ENCODE results near the gene HPCAL1.
"Not testable (repeated sequence)": the region's sequence is repeated elsewhere in the genome, so short reads cannot be mapped to it uniquely, and the experiment has no call there.

Gene HPCAL1

DNA sequence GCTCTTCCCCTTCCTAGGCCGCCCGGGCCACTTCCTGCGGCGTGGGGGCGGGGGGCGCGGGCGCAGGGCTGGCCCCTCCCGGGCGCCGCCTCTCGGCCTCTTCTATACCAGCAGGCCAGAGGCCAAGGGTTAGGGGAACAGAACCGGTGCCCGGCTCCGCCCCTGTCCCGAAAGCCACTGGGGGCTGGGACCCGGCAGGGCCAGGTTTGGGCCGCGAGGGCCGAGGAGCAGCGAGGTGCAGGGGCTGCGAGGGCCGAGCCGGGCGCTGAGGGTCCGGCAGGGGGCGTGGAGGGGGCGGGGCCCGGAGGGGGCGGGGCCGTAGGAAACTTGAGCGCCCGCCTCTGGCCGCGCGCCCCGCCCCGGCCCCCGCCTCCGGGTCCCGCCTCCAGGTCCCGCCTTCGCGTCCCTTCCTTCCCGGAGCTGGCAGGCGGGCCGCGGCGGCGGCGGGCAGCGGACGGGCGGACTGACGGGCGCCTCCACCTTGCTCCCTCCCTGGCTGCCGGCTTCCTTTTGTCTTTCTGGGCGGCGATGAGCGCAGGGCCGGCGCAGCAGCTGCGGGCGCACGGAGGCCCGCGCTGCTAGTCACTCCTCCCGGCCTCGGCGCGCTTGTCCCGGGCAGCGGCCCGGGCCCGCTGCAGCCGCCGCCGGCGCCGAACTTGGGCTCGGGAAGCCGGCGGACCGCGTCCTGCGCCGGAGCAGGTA is at the start of gene HPCAL1:
HPCAL1 (plus strand) TSS at position 426 of the 702 bp plus-strand sequence. CDS start 116,854 bp downstream, outside the sequence.
- DNase-seq (ENCODE audit: low spot score), result peak; percentile 93

DNA sequence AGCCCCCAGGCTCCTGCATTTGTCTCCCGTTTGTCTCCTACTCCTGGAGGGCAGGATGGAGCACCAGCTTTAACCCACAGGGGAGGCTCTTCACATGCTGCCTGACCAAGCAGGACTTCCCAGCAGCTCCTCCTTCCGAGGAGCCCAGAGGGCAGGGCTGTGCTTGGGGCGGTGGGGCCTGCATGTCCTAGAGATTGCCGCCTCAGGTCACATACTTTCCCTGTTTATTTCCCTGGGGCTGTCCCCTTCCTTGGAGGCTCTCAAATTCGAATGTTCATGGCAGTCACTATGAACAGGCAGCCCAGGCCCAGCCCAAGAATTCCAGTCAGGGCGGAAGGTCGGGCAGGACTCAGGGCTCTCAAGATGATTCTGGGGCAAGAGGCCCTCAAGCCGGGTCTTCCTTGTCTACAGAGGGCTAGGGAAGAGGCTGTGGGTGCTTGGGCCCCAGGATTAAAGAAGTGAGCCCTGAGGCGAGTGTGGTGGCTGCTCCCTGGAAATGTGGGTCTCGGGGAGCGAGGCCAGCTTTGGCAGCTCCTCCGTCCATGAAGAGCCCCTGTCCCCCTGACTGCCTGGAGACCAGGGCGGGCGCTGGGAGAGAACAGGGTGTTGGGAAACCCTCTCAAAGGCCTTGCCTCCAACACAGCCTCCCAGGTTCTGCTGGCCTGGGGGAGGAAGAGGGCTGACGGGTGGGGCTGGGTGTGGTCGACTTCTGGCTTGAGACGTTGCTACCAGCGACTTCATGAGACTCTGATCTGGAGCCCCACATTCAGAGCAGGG is 48.9 kb upstream of the HPCAL1 start:
- DNase-seq (ENCODE audit: low spot score), result no peak

DNA sequence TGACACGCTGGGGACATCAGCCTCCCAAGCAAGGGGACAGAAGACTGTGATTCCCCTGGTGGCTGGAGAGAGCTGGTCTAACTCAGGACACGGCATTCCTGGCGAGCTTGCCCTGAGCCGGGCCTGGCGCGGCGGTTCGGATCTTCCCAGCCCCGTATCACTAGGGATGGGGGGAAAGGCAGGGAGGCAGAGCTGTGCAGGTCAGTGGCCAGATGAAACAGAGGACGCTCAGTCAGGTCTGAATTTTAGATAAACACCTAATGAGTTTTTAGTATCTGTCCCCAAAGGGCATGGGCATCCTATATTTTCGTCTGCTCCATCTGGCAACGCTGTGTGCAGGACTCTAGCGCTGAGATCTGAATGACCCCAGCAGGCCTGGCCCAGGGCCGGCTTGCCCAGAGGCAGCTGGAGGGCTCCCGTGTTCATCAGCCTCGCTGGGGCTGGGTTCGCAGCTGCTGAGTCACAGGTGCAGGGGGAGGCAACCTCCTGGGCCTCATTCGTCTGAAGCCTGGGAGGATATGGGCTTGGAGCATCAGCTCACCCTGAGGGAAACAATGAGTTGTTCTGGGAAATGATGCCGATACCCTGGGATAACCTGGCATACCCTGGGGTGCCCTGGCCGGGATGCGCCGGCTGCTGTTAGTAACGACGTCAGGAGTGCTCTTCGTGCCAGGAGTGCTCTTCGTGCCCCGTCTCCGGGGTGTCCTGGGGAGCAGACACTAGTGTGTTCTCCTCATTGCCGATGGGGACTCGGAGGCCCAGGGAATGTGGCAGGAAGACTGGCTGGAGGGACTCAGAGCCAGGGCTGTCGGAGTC is 48.1 kb upstream of the HPCAL1 start:
- DNase-seq (ENCODE audit: low spot score), result no peak

DNA sequence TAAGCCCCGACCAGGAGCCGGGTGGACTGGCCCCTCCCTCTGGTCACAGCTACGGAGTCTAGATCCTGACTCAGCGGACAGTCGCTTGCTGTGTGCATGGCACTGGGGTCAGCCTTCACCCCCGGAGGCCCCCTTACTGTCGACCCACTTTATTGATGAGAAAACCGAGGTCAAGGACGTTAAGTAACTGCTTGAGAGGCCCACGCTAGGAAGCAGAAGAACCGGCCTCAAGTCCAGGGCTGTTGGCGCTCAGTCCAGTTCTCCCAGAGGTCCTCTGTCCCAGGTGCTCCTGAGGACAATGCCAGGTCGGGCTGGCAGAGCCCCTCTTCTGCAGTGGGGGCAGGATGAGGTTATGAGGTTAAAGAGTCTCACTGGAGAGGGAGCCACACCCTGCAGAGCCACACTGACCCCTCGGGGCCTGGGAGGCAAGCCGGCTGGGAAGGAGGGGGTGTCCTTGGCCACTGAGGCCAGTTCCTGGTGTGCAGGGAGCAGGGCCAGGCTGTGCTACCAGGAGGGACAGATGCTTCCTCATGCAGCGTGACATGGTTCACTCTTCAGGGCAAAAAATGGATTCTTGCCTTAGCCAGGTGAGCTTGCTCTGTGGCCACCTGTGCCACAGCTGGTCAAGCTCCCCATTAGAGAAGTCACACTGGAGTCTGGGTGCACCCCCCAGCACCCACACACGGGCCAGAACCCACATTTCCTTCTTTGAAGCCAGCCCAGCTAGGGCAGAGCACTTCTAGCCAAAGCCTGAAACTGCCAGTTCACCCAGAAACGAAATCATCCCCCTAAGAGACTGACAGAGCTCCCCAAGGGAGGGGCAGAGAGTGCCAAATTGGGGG is 47.3 kb upstream of the HPCAL1 start:
- no peak for DNase-seq (ENCODE audit: low spot score)

DNA sequence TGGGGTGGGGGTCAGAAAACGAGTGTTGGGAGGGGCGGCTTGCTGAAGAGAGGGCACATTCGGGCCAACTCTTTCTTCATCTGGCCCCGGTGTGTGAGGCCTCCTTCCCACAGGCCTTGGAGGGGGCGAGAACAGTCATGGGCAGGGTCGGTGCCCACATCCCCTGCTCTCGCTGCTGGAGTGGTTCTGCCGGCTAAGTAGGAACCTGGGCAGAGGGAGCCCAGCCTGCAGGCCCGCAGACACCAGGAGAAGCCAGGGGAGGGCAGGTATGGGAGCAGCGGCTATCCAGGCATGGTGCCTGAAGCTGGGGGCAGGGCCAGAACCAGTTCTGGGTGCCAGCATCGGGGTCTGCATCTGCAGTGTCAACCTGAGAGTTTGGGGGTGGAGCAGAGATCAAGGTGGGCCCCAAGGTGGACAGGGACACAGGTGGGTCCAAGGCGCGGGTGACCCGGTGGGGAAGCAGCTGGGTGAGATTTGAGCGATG is 46.6 kb upstream of the HPCAL1 start:
- DNase-seq (ENCODE audit: low spot score), result no peak

DNA sequence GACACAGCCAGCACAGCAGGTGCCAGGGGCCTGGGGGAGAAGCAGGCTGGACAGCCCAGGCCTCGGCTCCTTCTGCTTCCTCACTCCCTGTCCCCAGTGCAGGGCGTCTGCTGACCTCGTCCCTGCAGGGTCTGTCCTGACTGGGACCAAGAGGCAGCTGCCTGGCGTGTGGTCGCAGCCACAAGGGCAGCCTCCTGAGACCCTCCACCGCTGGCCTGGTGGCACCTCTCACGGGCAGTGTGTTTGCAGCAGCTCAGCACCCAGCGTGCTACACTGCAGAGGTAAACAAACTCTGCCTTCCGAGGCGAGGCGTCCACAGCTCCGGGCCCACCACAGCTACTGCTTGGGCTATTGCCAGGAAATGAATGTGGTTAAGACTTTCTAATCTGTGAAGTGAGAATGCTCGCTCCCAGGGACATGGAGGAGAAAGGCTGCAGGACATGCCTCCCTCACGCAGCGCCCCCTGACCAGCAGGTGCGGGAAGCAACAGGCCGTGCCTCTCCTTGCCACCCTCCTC is 46.1 kb upstream of the HPCAL1 start:
- DNase-seq (ENCODE audit: low spot score), result no peak

DNA sequence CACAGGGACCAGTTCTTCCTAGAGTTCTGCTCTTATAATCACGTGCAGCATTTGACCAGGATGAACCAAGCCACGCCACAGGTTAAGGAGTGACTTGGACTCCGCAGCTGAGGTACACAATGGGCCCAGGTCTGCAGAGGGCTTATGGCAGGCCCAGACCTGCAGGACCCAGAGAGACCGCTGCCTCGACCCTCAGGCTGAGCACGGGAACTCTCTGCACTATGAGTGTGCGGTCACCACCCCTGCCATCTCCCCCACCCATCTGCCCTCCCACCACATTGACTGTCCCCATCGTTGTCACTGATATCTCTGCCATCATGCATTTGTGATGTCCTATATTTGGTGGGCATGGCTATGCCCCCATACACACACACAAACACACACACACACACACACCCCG is 45.7 kb upstream of the HPCAL1 start:
- DNase-seq (ENCODE audit: low spot score), result no peak

DNA sequence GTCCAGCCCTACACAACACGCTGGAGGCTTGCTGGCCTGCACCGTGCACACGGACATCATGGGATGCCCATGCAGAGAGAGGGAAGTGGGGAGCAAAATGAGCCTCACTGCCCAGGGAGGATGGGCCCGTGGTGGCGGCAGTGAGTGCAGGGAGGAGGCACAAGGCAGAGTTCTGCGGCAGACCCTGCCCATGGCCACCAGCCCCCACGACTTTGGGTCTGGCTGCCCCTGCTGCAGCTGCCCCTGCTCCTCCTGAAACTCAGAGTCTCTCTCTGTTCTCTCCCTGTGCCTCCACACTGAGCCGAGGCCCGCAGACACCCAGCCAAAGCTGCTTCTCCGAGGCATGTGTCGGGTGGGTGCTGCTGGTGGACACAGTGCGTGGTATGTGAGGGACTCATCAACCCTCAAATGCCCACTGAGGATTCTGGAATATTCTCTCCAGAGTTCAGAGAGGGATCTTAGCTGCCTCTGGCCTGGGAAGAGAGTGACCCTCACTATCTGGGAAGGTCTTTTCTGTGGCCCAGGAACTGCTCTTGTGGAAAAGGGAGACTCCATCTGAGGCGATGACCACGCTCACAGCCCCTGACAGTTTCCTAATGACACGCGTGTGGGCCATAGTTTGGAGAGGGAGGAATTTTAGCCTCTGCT is 45.1 kb upstream of the HPCAL1 start:
- DNase-seq (ENCODE audit: low spot score), result no peak

DNA sequence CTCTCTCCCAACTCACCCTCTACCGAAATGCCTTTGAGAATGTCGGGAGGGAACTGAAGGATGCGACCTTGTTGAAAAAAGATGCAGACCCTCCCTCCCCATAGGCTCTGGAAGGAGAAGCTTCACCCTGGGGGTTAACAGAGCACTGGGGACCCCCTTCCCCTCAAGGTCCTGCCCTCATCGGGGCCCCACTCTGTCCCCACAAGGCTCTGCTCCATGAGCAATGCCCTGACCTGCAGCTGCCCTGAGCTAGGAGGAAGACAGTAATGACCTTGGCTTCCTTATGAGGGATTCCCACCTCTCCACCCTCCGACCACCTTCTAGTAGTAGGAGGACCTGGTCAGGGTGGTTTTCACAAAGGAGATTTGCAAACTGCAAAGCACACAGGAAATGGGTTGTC is 44.4 kb upstream of the HPCAL1 start:
- no peak for DNase-seq (ENCODE audit: low spot score)

DNA sequence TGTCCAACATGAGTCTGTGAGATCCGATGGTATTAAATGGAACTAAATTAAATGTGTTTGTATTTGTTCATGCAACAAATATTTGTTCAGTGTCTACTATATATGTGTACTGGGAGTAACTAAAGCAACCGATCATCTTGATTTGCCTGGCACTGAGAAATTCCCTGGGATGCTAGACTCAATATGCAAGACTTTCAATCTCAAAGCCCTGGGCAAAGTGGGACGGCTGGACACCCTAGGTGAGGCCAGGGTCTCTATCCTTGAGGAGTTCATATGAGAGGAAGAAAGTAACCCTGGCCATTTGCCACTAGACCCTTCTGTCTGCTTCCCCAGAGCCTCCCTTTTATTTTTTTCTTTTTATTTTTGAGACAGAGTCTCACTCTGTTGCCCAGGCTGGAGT is 44.0 kb upstream of the HPCAL1 start:
- no peak for DNase-seq (ENCODE audit: low spot score)

DNA sequence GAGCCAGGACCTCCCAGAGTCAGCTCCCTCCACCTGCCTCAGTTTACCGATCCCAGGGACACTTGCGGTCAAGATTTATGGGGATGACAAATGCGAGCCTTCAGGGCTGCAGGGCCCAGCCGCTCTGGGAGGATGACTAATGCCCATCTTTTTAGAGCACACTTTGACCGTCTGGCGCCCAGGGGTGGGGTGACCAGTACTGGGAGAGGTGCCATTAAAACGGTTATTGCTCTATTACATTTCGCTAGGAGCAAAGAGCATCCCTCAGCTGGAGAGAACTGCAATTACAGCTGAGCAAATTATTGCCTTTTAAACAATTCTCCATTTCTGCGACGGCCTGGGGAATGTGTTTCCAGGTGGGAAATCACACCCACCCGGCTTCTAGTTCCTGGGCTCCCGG is 42.6 kb upstream of the HPCAL1 start:
- DNase-seq (ENCODE audit: low spot score), result no peak

DNA sequence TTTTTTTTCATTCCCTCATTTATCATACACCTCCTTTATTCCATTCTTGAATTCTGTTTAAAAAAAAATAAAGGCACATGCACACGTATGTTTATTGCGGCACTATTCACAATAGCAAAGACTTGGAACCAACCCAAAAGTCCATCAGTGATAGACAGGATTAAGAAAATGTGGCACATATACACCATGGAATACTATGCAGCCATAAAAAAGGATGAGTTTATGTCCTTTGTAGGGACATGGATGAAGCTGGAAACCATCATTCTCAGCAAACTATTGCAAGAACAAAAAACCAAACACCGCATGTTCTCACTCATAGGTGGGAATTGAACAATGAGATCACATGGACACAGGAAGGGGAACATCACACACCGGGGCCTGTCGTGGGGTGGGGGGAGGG is 39.2 kb upstream of the HPCAL1 start:
- DNase-seq (ENCODE audit: low spot score), result not testable (repeated sequence)

DNA sequence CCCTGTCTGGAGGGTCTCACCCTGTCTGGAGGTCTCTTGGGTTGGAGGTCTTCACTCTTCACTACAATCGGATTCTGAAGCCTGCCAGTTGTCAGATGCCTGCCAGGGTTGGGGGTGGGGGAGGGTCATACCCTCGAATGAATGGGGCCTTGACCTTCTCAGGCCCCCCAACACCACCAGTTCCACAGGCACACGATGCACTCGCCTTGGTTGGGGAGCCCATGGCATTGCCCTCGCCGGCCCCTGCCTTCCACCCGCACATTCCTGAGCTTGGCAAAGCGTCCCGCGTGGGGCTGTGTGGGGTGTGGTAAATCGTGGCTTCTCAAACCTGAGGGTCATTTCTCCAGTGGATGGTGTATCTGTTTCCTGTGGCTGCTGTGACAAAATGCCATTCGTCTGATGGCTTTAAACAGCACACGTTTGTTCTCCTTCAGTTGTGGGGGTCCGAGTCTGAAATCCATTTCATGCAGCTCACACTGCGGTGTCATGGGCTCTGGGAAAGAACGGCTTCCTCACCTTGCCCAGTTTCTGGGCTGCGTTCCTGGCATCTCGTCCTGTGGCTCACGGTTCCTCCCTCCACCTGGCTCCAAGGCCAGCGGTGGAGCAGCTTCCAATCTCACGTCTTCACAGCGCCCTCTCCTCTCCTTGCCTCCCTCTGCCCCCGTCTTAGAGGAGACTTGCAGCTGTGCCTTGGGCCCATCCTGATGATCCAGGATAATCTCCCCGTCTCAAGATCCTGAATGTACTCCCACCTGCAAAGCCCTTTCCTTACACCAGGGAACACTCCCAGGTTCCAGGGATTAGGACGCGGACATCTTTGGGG is 38.0 kb upstream of the HPCAL1 start:
- DNase-seq (ENCODE audit: low spot score), result no peak

DNA sequence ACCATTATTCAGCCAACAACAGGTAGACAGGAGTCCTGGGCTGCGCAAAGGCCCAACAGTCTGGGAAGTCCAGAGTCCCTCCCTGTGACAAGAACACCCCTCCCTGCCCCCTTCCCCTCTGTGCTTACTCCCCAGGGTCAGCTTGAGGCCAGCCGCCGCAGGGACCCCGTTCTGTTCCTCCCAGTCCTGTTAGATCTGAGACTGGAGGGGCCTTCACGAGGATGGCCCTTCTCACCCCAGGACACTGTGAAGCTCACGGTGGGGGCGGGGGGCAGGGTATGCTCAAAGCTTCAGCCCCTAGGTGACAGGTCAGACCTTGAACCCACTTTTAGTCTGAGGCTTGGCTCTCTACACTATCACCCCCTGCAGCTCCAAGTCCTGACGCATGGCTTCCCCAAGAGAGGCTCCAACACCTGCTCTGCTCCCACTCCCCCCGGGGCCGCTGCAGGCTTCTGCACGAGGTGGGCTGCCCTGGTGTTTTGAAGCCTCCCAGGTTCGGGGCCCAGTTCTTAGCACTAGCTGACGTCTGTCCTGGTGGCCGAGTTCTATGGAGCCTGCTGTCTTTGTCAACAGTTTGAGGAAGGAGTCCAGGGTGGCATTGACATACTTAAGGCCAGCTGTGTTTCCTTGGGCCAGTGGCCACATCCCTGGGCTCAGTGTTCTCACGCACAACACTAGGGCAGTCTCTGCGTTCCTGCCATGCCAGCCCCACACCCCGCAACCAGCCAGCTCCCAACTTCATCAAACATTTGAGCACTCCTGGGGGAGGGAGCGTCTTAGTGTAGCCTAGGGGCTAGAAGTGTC is 37.2 kb upstream of the HPCAL1 start:
- DNase-seq (ENCODE audit: low spot score), result no peak

DNA sequence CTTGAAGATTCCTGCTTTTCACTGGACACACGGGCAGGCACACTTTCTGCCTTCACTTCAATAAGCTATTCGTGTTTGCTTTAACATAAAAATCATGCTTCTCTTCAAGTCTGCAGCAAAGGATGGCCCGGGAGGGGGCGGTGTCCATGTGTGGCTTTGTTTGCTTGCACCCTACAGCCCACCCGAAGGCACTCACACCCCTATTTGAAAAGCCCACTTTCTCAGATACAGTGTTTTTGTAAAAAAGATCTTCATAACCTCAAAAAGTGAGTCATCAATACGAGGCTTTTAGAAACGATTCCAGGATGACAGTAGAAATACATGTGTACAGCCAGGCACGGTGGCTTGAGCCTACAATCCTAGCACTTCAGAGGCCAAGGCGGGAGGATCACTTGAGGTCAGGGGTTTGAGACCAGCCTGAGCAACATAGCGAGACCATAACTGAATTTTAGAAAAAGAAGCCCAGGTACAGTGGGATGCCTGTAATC is 36.5 kb upstream of the HPCAL1 start:
- DNase-seq (ENCODE audit: low spot score), result no peak

DNA sequence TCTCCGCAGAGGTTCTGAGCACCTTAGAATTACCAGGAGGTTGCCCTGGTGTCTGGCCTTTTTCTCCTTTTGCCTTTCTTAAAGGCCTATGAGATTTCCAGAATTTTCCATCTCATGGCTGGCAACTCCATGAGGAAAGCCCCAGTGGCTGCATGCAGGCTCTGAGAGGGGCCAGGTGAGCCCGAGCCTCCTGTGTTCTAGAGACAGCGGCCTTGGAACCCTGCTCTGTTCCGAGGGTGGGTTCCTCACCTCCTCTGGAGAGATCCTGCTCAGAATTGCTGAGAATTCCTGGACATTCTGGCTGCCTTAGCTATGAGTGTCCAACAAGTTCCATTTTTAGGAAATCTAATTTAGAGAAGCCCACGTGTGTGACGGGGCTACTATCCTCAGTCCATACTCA is 35.7 kb upstream of the HPCAL1 start:
- DNase-seq (ENCODE audit: low spot score), result no peak

DNA sequence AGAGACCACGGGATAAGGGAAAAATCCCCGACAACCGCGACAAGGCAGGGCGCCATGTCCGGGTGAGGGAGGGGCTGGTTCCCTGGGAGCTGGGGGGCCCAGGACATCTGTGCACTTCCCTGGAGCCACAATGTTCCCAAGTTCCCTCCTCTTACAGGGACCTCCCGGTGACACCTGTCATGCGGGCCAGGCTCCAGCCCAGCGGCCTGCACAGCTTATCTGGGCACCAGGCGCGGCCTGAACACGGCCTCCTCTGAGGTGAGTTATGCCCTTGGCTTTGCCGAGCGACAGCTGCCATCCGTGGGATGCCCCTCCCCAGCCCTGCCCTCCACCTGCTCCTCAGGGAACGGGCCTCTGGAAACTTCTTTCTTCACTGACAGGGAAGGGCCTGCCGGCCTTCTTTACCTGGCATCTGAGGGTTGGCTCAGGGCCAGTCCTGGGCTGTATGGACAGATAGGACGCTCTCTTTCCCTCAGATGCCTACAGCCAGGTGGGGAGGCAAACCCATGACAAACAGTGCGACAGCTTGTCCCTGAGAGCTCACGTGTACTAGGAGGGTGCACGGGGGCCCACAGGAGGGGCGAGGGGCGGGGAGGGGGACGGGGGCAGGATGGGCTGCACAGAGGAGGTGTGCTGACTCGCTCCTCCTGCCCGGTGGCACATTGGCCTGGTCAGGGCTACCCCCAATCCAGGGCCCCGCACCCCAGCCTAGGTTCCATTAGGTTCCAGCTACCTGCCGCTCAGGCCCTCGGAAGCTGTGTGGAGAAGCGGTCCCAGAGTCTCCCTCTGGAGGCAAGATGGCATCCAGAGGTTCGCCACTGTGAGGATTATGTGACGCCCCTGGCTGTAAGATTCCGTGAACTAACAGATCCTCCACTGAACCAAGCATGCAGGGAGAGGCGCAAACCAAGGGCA is 34.9 kb upstream of the HPCAL1 start:
- no peak for DNase-seq (ENCODE audit: low spot score)

DNA sequence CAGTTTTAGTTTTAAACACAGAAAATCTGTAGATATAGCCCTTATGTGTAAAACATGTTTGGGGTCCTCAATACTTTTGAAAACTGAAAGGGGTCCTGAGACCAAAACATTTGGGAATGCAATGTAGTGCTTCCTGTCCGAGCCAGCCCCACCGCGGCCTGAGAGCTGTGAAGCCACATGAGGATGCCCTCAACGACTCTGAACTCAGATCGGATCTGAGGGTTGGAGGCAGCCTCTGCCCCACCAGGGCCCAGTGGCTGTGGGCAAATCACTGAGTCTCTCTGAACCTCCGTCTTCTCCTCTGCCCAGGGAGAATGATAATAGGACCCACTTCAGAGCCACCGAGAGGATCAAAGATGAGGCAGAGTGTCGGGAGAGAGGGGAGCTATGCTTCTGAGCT is 33.4 kb upstream of the HPCAL1 start:
- DNase-seq (ENCODE audit: low spot score), result no peak
